Thymus (tissue), 11 donors: ENCODE data around the gene S100A7A. TPM values are rescaled to one million over a fixed set of nuclear protein-coding genes. Genes with fewer than 3 reads are reported as not detected.
"Not testable (repeated sequence)": the region's sequence is repeated elsewhere in the genome, so short reads cannot be mapped to it uniquely, and the experiment has no call there.

Experiments used
- DNase-seq, 9 donors: peaks; one replicate each; pipeline ENCODE4 v3.0.0-alpha.2; 2013; ENCODE audit warnings: low spot score in 9 of 9, low read depth in 6 of 9, missing footprints in 1 of 9
- H3K27ac ChIP-seq, 2 donors: one replicate each; pipeline ENCODE4 v1.5.1; 2013; ENCODE audit warnings: control low read depth in 1 of 2, low read depth in 1 of 2, low read length in 1 of 2, mild to moderate bottlenecking in 1 of 2, moderate library complexity in 1 of 2
- H3K27me3 ChIP-seq, 2 donors: one replicate each; pipeline ENCODE4 v1.5.1; 2013; ENCODE audit warnings: low read length in 1 of 2; ENCODE audit not compliant: control insufficient read depth in 2 of 2, insufficient read depth in 1 of 2
- H3K36me3 ChIP-seq, 2 donors: one replicate each; pipeline ENCODE4 v1.5.1; 2013; ENCODE audit warnings: low read length in 1 of 2, mild to moderate bottlenecking in 1 of 2, moderate library complexity in 1 of 2; ENCODE audit not compliant: control insufficient read depth in 2 of 2, insufficient read depth in 2 of 2
- H3K4me1 ChIP-seq, 2 donors: one replicate each; pipeline ENCODE4 v1.5.1; 2013; ENCODE audit warnings: low read length in 2 of 2; ENCODE audit not compliant: control insufficient read depth in 2 of 2, insufficient read depth in 2 of 2
- H3K4me3 ChIP-seq, 2 donors: one replicate each; pipeline ENCODE4 v1.5.1; 2013; ENCODE audit warnings: low read length in 2 of 2, control low read depth in 1 of 2, mild to moderate bottlenecking in 1 of 2
- H3K9me3 ChIP-seq, 2 donors: one replicate each; pipeline ENCODE4 v1.5.1; 2013; ENCODE audit warnings: low read length in 1 of 2, mild to moderate bottlenecking in 1 of 2; ENCODE audit not compliant: control insufficient read depth in 2 of 2, insufficient read depth in 1 of 2
- WGBS: extraction: QIAGEN DNeasy Blood & Tissue Kit; methylation state at CpG from one replicate; pipeline ENCODE4 v1.1.7; 2013; 5-methylcytosine and 5-hydroxymethylcytosine counted together
- polyA plus RNA-seq: library from polyadenylated mRNA; stranded (reverse); fragments of 200-250 nt; gene quantifications from one replicate; pipeline ENCODE4 v1.2.3, GENCODE V29; 2013
- total RNA-seq: library from RNA; stranded (reverse); fragments of 120-200 nt; gene quantifications from one replicate; pipeline ENCODE4 v1.2.4, GENCODE V29; 2013
- donor health status: healthy.

Gene S100A7A
- total and polyA plus RNA-seq, 2 donors = 0.30 TPM; not detected in 1

GRCh38 chr1:153460551-153460950 is 44.2 kb downstream of the S100A7A start, which contains the start of gene S100A7:
S100A7 (minus strand) TSS chr1:153460651; CDS start chr1:153459013, 1,638 bp downstream.
- H3K27ac ChIP-seq = no peak within 1 kb of the TSS
- H3K9me3 ChIP-seq = no peaks in the 10 kb centered on the region
- DNase-seq = no peak
- peaks cover 0 to under 1% of the 10 kb centered on the region in 2 donors for H3K27me3 ChIP-seq
- H3K4me3 ChIP-seq = no peak within 1 kb of the TSS
- no peaks in the 10 kb centered on the region for H3K36me3 ChIP-seq
- WGBS = 94% methylated on average over 4 of the region's 4 CpGs
- no peaks in the 10 kb centered on the region for H3K4me1 ChIP-seq

DNA sequence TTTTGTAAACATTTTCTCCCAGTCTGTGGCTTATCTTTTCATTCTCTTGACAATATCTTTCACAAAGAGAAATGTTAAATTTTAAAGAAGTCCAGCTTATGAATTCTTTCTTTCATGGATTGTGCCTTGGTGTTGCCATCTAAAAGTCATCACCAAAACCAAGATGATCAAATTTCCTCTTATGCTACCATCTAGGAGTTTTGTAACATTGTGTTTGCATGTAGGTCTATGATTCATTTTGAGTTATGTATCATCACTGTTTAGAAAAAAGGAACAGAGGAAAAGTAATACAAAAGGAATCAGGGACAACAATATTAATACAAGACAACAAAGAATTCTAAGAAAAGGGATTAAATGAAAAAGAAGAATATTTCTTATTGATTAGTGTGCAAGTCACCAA is 46.4 kb downstream of the S100A7A start:
- H3K4me1 ChIP-seq, H3K4me3 ChIP-seq, H3K9me3 ChIP-seq, H3K27ac ChIP-seq, DNase-seq, H3K36me3 ChIP-seq: not testable (repeated sequence)
- H3K27me3 ChIP-seq = peaks cover 0 to 10% of the 10 kb centered on the region in 2 donors

DNA sequence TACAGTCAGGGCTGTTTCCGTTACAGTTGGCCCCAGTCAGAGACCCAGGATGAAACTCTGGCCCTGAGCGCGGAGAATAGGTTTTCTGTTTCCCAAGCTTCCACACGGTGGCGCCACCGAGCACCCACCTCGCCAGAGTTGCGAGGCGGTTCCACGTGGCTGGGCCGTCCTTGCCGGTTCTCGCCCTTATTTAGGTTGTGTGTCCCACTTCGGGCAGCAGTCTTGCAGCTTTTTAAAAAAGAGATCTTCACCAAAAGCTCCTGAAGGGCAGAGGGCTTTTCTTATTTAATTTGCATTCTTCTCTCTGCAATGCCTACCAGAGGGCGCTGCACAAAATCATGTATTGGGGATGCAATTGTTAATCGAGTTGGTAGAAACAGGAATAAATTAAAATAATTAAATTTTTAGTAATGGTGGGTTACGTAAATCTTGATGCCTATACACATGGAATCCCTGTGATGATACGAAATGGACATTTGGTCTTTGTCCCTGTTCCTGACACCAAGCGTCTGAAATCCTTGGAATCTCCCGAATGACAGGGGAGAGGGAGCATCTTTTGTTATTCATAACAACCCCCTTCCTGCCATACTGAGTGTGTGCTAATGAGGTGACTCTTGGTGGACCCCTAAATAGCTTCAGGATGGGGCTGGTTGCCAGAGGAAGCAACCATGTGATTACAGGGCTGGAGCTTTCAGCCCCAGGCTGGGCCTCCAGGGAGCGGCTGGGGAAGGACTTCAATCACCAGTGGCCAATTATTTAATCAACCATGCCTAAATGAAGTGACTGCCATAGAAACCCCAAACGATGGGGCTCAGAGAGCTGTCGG is 49.7 kb downstream of the S100A7A start:
- peaks cover 0 to 10% of the 10 kb centered on the region in 2 donors for H3K27me3 ChIP-seq

GRCh38 chr1:153466908-153467307 is 50.6 kb downstream of the S100A7A start:
- DNase-seq = no peak
- 86% methylated on average over 5 of the region's 5 CpGs for WGBS
- peaks cover 0 to 10% of the 10 kb centered on the region in 2 donors for H3K27me3 ChIP-seq
- no peak overlapping the region for H3K27ac ChIP-seq
- no peaks in the 10 kb centered on the region for H3K4me1 ChIP-seq
- H3K9me3 ChIP-seq = peaks cover 0 to 8% of the 10 kb centered on the region in 2 donors
- H3K36me3 ChIP-seq = no peaks in the 10 kb centered on the region
- no peak overlapping the region for H3K4me3 ChIP-seq

More for the DNA sequence above, 49.7 kb downstream of the S100A7A start:
- 26% methylated on average over 23 of the region's 23 CpGs for WGBS
- Histone ChIP-seq H3K27ac (no peak overlapping the region), H3K4me3 (no peak overlapping the region), H3K4me1 (no peaks in the 10 kb centered on the region), H3K9me3 (peaks cover 0 to 3% of the 10 kb centered on the region in 2 donors), H3K36me3 (no peaks in the 10 kb centered on the region)
- DNase-seq = peak in 5 of 9 donors; percentile 17 to 49 (median 19)

DNA sequence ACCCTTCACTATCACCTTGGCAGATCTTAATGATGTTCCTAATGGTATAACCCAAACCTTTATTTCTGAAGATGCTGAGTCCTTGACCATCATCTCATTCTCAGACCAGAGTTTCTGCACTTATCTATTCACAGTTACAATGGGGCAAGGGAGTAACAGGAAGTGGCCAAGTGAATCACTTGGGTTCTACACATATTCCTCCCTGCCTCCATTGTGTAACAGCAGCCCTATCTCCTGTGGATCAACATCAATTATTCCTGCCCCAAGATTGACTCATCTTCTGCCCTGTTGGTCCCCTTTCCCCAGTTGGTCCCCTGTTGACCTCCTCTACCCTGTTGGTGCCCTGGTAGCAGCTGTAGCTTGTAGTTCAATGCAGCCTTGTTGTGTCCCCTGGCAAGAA is 54.4 kb downstream of the S100A7A start:
- no peak for DNase-seq
- H3K4me1 ChIP-seq = no peaks in the 10 kb centered on the region
- no peak overlapping the region for H3K27ac ChIP-seq
- no peak overlapping the region for H3K4me3 ChIP-seq
- H3K27me3 ChIP-seq = peaks cover 0 to 8% of the 10 kb centered on the region in 2 donors
- no peaks in the 10 kb centered on the region for H3K36me3 ChIP-seq
- H3K9me3 ChIP-seq = peaks cover 2 to 12% of the 10 kb centered on the region in 2 donors

Other genes with a start within 250 kb of the S100A7A start
- gene LELP1, start 213.1 kb upstream of the S100A7A start, total RNA-seq = not detected
- gene LELP1, start 213.1 kb upstream of the S100A7A start, polyA plus RNA-seq = 0.11 TPM
- 0.33 TPM for gene PRR9, start 198.9 kb upstream of the S100A7A start, total RNA-seq
- gene PRR9, start 198.9 kb upstream of the S100A7A start, polyA plus RNA-seq = 3.1 TPM
- gene LORICRIN, start 156.8 kb upstream of the S100A7A start, total RNA-seq = 0.33 TPM
- 8.6 TPM for gene LORICRIN, start 156.8 kb upstream of the S100A7A start, polyA plus RNA-seq
- 0.14 TPM for gene PGLYRP3, start 103.6 kb upstream of the S100A7A start, total RNA-seq
- 0.94 TPM for gene PGLYRP3, start 103.6 kb upstream of the S100A7A start, polyA plus RNA-seq
- 1.3 TPM for gene PGLYRP4, start 67.7 kb upstream of the S100A7A start, total RNA-seq
- gene PGLYRP4, start 67.7 kb upstream of the S100A7A start, polyA plus RNA-seq = 6.1 TPM
- 281 TPM for gene S100A9, start 58.7 kb upstream of the S100A7A start, total RNA-seq
- 1,119 TPM for gene S100A9, start 58.7 kb upstream of the S100A7A start, polyA plus RNA-seq
- 35.8 TPM for gene S100A12, start 40.9 kb upstream of the S100A7A start, total RNA-seq
- gene S100A12, start 40.9 kb upstream of the S100A7A start, polyA plus RNA-seq = 29.1 TPM
- gene S100A8, start 25.4 kb upstream of the S100A7A start, total RNA-seq = 291 TPM
- 754 TPM for gene S100A8, start 25.4 kb upstream of the S100A7A start, polyA plus RNA-seq
- gene S100A7, start 44.1 kb downstream of the S100A7A start, total RNA-seq = 5.9 TPM
- 247 TPM for gene S100A7, start 44.1 kb downstream of the S100A7A start, polyA plus RNA-seq
- 131 TPM for gene S100A6, start 119.5 kb downstream of the S100A7A start, total RNA-seq
- 654 TPM for gene S100A6, start 119.5 kb downstream of the S100A7A start, polyA plus RNA-seq
- not detected for gene S100A5, start 124.4 kb downstream of the S100A7A start, total RNA-seq
- gene S100A5, start 124.4 kb downstream of the S100A7A start, polyA plus RNA-seq = 0.87 TPM
- gene S100A4, start 129.3 kb downstream of the S100A7A start, total RNA-seq = 76.8 TPM
- 305 TPM for gene S100A4, start 129.3 kb downstream of the S100A7A start, polyA plus RNA-seq
- 0.38 TPM for gene S100A3, start 132.7 kb downstream of the S100A7A start, total RNA-seq
- 2.6 TPM for gene S100A3, start 132.7 kb downstream of the S100A7A start, polyA plus RNA-seq
- 9.8 TPM for gene S100A2, start 149.3 kb downstream of the S100A7A start, total RNA-seq
- gene S100A2, start 149.3 kb downstream of the S100A7A start, polyA plus RNA-seq = 93.5 TPM
- gene S100A16, start 196.6 kb downstream of the S100A7A start, total RNA-seq = 28.8 TPM
- gene S100A16, start 196.6 kb downstream of the S100A7A start, polyA plus RNA-seq = 128 TPM
- 137 TPM for gene S100A14, start 199.8 kb downstream of the S100A7A start, total RNA-seq
- gene S100A14, start 199.8 kb downstream of the S100A7A start, polyA plus RNA-seq = 302 TPM
- 32.0 TPM for gene S100A13, start 211.0 kb downstream of the S100A7A start, total RNA-seq
- 96.1 TPM for gene S100A13, start 211.0 kb downstream of the S100A7A start, polyA plus RNA-seq
- gene S100A1, start 211.9 kb downstream of the S100A7A start, total RNA-seq = 0.76 TPM
- 3.4 TPM for gene S100A1, start 211.9 kb downstream of the S100A7A start, polyA plus RNA-seq
- gene CHTOP, start 217.5 kb downstream of the S100A7A start, total RNA-seq = 61.0 TPM
- 111 TPM for gene CHTOP, start 217.5 kb downstream of the S100A7A start, polyA plus RNA-seq
- 50.3 TPM for gene SNAPIN, start 242.2 kb downstream of the S100A7A start, total RNA-seq
- 48.2 TPM for gene SNAPIN, start 242.2 kb downstream of the S100A7A start, polyA plus RNA-seq